Endodermal cell (in vitro differentiated cells): ENCODE measurements around the gene GJA1. TPM values are rescaled to one million over a fixed set of nuclear protein-coding genes. Genes with fewer than 3 reads are reported as not detected.

Experiments used
- DNase-seq: peaks from one replicate; pipeline ENCODE4 v3.0.0-alpha.2; 2017
- H3K27ac ChIP-seq: 2 replicates; pipeline ENCODE4 v1.5.1; 2013; ENCODE audit warnings: mild to moderate bottlenecking, low read depth, low read length, moderate library complexity
- H3K27me3 ChIP-seq: 2 replicates; pipeline ENCODE4 v1.6.1; 2013; ENCODE audit warnings: mild to moderate bottlenecking, low read length, moderate library complexity; ENCODE audit not compliant: insufficient read depth, control insufficient read depth, poor library complexity, severe bottlenecking
- H3K36me3 ChIP-seq: 2 replicates; pipeline ENCODE4 v1.7.0; 2013; ENCODE audit warnings: mild to moderate bottlenecking, low read length, moderate library complexity; ENCODE audit not compliant: control insufficient read depth, insufficient read depth
- H3K4me1 ChIP-seq: one replicate; pipeline ENCODE4 v1.7.0; 2013; ENCODE audit warnings: low read length; ENCODE audit not compliant: control insufficient read depth, insufficient read depth
- H3K4me3 ChIP-seq: 2 replicates; pipeline ENCODE4 v1.5.1; 2013; ENCODE audit warnings: mild to moderate bottlenecking, low read length, moderate library complexity
- H3K9ac ChIP-seq: 2 replicates; pipeline ENCODE4 v1.6.1; 2013; ENCODE audit warnings: mild to moderate bottlenecking, low read length, moderate library complexity; ENCODE audit not compliant: poor library complexity, severe bottlenecking; ENCODE audit errors: extremely low read depth
- H3K9me3 ChIP-seq: 2 replicates; pipeline ENCODE4 v1.6.1; 2013; ENCODE audit warnings: mild to moderate bottlenecking, low read length, moderate library complexity; ENCODE audit not compliant: control insufficient read depth
- H3K27ac Mint-ChIP-seq: 2 replicates; pipeline ENCODE4 v1.8.0; 2020; ENCODE audit warnings: mixed read lengths
- H3K27me3 Mint-ChIP-seq: 2 replicates; pipeline ENCODE4 v1.8.0; 2021; ENCODE audit warnings: mild to moderate bottlenecking, mixed read lengths; ENCODE audit not compliant: insufficient read depth
- H3K36me3 Mint-ChIP-seq: 2 replicates; pipeline ENCODE4 v1.8.0; 2020; ENCODE audit warnings: low read depth, mixed read lengths
- H3K4me1 Mint-ChIP-seq: 2 replicates; pipeline ENCODE4 v1.8.0; 2020; ENCODE audit warnings: mixed read lengths
- H3K4me3 Mint-ChIP-seq: 2 replicates; pipeline ENCODE4 v1.8.0; 2020; ENCODE audit warnings: mild to moderate bottlenecking, moderate library complexity, mixed read lengths
- H3K9me3 Mint-ChIP-seq: 2 replicates; pipeline ENCODE4 v1.8.0; 2020; ENCODE audit warnings: mild to moderate bottlenecking, mixed read lengths
- WGBS, 2 experiments: methylation state at CpG; one replicate each; pipeline versions ENCODE4 v1.1.5 to v1.1.7; 2013; ENCODE audit warnings: missing lambda C conversion rate in 2 of 2, mixed read lengths in 1 of 2; ENCODE audit not compliant: insufficient coverage in 1 of 2, insufficient read length in 1 of 2; 5-methylcytosine and 5-hydroxymethylcytosine counted together
- total RNA-seq, 2 donors: library from RNA; stranded (reverse); fragmentation: NEBNext Ultra II Directional in 1 of 2; extraction: Animal tissue kit (Norgen Biotek cat#: 25700) in 1 of 2; gene quantifications; 2 replicates in 1 of 2; 3 replicates in 1 of 2; pipeline ENCODE4 v1.2.1, GENCODE V29; 2021
- TF ChIP-seq, protein P1 (sequence below): fragments of 200-600 bp; sonication (generic); conservative IDR thresholded peaks from 2 replicates; pipeline ENCODE4 v1.5.0; 2021; ENCODE audit warnings: antibody characterized with exemption, mild to moderate bottlenecking

Gene GJA1
- total RNA-seq, 2 donors from 2014 or later: 706 to 1,121 TPM

DNA sequence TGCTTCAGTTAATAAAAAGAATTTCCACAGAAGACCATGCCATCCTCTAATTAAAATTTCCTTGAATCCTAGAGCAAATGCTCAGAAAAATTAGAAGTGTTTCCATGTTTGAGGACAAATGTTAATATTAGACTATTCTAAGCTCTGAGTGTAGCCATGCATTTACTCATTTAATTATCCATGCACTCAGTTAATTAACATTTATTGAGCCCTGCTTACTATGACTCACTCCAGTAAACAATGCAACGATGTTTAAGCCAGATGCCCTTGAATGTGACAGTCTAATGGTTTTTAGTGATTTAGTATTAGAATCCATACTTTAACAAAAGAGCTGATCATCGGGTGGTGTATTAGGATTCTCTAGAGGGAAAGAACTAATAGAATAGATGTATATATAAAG, 37.3 kb upstream of the GJA1 start:
- H3K27ac Mint-ChIP-seq: no peak overlapping the region
- H3K27ac ChIP-seq: no peak overlapping the region
- 83 to 87% methylated on average over 2 of the region's 2 CpGs for WGBS, 2 experiments

DNA sequence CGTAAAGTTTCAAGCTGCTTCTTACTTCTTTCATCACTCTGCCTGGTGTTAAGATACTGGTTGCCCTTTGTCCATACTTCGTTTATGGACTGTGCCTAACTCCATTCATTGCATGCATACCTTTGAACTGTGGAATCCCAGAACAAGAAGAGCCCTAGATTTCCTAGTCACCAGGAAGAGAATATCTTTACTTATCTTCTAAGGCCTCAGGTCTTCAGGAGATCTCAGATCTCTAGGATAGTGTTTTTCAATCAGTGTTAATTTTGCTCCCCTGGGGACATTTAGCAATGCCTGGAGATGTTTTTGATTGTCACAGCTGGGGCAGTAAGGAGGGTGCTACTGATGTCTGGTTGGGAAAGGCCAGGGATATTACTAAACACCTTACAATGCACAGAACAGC, 35.5 kb upstream of the GJA1 start:
- no peaks in the 10 kb centered on the region for H3K9me3 Mint-ChIP-seq
- TF ChIP-seq, protein P1, sequence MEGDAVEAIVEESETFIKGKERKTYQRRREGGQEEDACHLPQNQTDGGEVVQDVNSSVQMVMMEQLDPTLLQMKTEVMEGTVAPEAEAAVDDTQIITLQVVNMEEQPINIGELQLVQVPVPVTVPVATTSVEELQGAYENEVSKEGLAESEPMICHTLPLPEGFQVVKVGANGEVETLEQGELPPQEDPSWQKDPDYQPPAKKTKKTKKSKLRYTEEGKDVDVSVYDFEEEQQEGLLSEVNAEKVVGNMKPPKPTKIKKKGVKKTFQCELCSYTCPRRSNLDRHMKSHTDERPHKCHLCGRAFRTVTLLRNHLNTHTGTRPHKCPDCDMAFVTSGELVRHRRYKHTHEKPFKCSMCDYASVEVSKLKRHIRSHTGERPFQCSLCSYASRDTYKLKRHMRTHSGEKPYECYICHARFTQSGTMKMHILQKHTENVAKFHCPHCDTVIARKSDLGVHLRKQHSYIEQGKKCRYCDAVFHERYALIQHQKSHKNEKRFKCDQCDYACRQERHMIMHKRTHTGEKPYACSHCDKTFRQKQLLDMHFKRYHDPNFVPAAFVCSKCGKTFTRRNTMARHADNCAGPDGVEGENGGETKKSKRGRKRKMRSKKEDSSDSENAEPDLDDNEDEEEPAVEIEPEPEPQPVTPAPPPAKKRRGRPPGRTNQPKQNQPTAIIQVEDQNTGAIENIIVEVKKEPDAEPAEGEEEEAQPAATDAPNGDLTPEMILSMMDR: no peak
- Histone ChIP-seq H3K9me3 (no peaks in the 10 kb centered on the region), H3K9ac (no peak overlapping the region), H3K27ac (no peak overlapping the region), H3K36me3 (no peaks in the 10 kb centered on the region), H3K4me3 (no peak overlapping the region), H3K27me3 (no peaks in the 10 kb centered on the region), H3K4me1 (peaks cover 11% of the 10 kb centered on the region)
- H3K27ac Mint-ChIP-seq: no peak overlapping the region
- 57 to 65% methylated on average over 2 of the region's 2 CpGs for WGBS, 2 experiments
- peaks cover 20% of the 10 kb centered on the region for H3K4me1 Mint-ChIP-seq
- no peaks in the 10 kb centered on the region for H3K27me3 Mint-ChIP-seq
- no peaks in the 10 kb centered on the region for H3K36me3 Mint-ChIP-seq
- no peak overlapping the region for H3K4me3 Mint-ChIP-seq
- DNase-seq: no peak

More for the DNA sequence above, 37.3 kb upstream of the GJA1 start:
- Mint-ChIP-seq H3K4me3 (no peak overlapping the region), H3K27me3 (no peaks in the 10 kb centered on the region), H3K9me3 (no peaks in the 10 kb centered on the region), H3K4me1 (peaks cover 15% of the 10 kb centered on the region), H3K36me3 (no peaks in the 10 kb centered on the region)
- DNase-seq: no peak
- H3K27me3 ChIP-seq: no peaks in the 10 kb centered on the region
- H3K4me1 ChIP-seq: peaks cover 11% of the 10 kb centered on the region
- TF ChIP-seq, protein P1: no peak
- no peaks in the 10 kb centered on the region for H3K9me3 ChIP-seq
- H3K36me3 ChIP-seq: no peaks in the 10 kb centered on the region
- H3K9ac ChIP-seq: no peak overlapping the region
- H3K4me3 ChIP-seq: no peak overlapping the region

DNA sequence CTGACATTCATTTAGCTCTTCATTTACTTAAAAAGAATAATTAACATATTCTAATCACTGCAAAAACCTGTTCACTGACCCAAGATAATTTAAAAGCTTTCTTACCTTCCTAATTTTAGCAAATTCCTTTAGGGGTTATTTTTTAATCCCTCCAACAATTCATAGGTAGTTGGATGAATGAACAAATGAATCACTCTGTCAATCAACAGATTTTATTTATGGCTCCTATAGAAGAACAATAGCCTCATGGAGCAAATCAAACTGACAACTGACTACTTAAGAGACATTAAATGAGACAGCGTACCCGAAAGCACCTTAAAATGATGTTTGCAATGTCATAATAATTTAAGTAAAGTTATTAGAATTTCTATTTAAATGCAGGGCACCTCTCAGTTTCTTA, 31.5 kb upstream of the GJA1 start:
- TF ChIP-seq, protein P1: no peak
- no peak overlapping the region for H3K4me3 ChIP-seq
- 100% methylated on average over 2 of the region's 2 CpGs; no CpG with 5 or more reads in 1 of the 2 experiments for WGBS, 2 experiments
- H3K9me3 Mint-ChIP-seq: no peaks in the 10 kb centered on the region
- no peak overlapping the region for H3K27ac Mint-ChIP-seq
- peaks cover 3% of the 10 kb centered on the region for H3K4me1 ChIP-seq
- H3K36me3 ChIP-seq: no peaks in the 10 kb centered on the region
- H3K36me3 Mint-ChIP-seq: no peaks in the 10 kb centered on the region
- no peaks in the 10 kb centered on the region for H3K27me3 Mint-ChIP-seq
- no peak for DNase-seq
- H3K27me3 ChIP-seq: no peaks in the 10 kb centered on the region
- no peak overlapping the region for H3K27ac ChIP-seq
- no peak overlapping the region for H3K9ac ChIP-seq
- no peaks in the 10 kb centered on the region for H3K9me3 ChIP-seq
- no peak overlapping the region for H3K4me3 Mint-ChIP-seq
- H3K4me1 Mint-ChIP-seq: peaks cover 21% of the 10 kb centered on the region
